ENCODE data around the gene NPFFR1. TPM values are rescaled to one million over a fixed set of nuclear protein-coding genes. Genes with fewer than 3 reads are reported as not detected.

The NPFFR1 gene
- total and polyA plus RNA-seq, 10 of the 15 experiments (the other 5 are each of a cell fraction or from before 2014, with no cell fraction given) = 0.03 TPM; not detected in 9

DNA sequence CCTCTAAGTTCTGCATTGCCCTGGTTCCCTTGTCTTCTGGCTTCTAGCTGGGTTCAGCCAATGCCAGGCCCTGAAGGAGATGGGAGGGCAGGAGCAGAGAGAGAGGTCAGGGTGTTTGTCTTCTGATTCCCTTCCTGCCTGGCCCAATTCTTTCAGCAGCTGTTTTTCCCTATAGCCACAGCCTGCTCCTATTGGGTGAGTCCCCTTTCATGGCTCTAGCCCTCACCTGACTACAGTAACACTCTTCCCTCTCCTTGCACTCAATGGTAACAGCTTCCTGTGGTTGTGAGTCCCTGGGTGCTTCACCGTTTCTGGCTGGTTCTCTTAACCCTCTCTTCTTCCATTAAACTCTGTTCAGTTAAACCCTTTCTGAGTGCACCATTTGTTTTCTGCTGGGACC, 17.1 kb downstream of the NPFFR1 start:
- H3K9ac ChIP-seq (ENCODE audit: control insufficient read depth, insufficient read depth, low read length) = no peak overlapping the region
- H3K36me3 ChIP-seq (ENCODE audit: control insufficient read depth in 2 of 2, insufficient read depth in 2 of 2, low read length in 1 of 2) = no peaks in the 10 kb centered on the region
- WGBS (ENCODE audit: insufficient coverage, insufficient replicate concordance, low lambda C conversion rate, missing lambda C conversion rate) = 35% methylated on average over 1 of the region's 1 CpG
- intact Hi-C loops (cut with micrococcal nuclease; ENCODE audit: unreplicated experiment) (no loop called here), in situ Hi-C loops (cut with MboI) (no loop called here)
- no peaks in the 10 kb centered on the region for H3K27me3 ChIP-seq (replicated peaks in 1 of 2; ENCODE audit: control insufficient read depth in 2 of 2, insufficient read depth in 2 of 2, low read length in 1 of 2)
- H3K9me3 ChIP-seq (replicated peaks; ENCODE audit: control insufficient read depth, insufficient read depth, low read length) = no peaks in the 10 kb centered on the region; the same call in 2 of the 3 replicates
- no peak for DNase-seq (ENCODE audit: low read depth, low spot score)
- H3K4me2 ChIP-seq (ENCODE audit: control insufficient read depth, insufficient read depth) = no peak overlapping the region
- ATAC-seq = no peak
- no peak overlapping the region for H3K4me3 ChIP-seq
- H2AFZ ChIP-seq (ENCODE audit: control insufficient read depth, low read depth, low read length) = no peak overlapping the region
- ChIA-PET SMC1A (ENCODE audit: uncharacterized antibody, unreplicated experiment) (interaction anchor here (1.1 to 12.9 kb wide), 7 partner anchors 9 to 96 kb away, joined by 3 to 274 read pairs (median 9); no protein-coding TSS in a partner anchor), RAD21 (ENCODE audit: unreplicated experiment) (interaction anchor here (1.0 to 7.8 kb wide), 11 partner anchors 34 to 121 kb away, joined by 3 to 180 read pairs (median 5); partner anchors contain the start of genes PPA1 and TYSND1), POLR2A (interaction anchor here (0.8 to 2.9 kb wide), 2 partner anchors 97 to 99 kb away, joined by 3 to 11 read pairs; no protein-coding TSS in a partner anchor), CTCF (interaction anchor here (0.6 to 18.7 kb wide), 15 partner anchors 12 to 164 kb away, joined by 3 to 756 read pairs (median 5); partner anchors contain the start of gene TYSND1)
- H4K20me1 ChIP-seq (ENCODE audit: control insufficient read depth, insufficient read depth) = no peaks in the 10 kb centered on the region
- TF ChIP-seq GATAD2B (conservative IDR thresholded peaks at IDR 0.05; ENCODE audit: low read depth) (no peak), CBX3 (IDR thresholded peaks at IDR 0.05; ENCODE audit: borderline replicate concordance, low read depth) (no peak), BACH1 (IDR thresholded peaks at IDR 0.05; ENCODE audit: borderline replicate concordance) (no peak), FOS (IDR thresholded peaks at IDR 0.05; ENCODE audit: borderline replicate concordance, extremely low read depth, insufficient read length) (no peak), RB1 (IDR thresholded peaks at IDR 0.05; ENCODE audit: borderline replicate concordance) (no peak), MLLT1 (IDR thresholded peaks at IDR 0.05) (no peak), ZNF24 (IDR thresholded peaks at IDR 0.05) (no peak)
- H3K79me2 ChIP-seq (ENCODE audit: control insufficient read depth, insufficient read depth, low read length) = no peaks in the 10 kb centered on the region
- BruUV-seq (replicated peaks) = no TSS peak
- H3K27ac ChIP-seq (ENCODE audit: control insufficient read depth, insufficient read depth) = no peak overlapping the region
- H3K4me1 ChIP-seq (ENCODE audit: control insufficient read depth, insufficient read depth, low read length) = peaks cover 13% of the 10 kb centered on the region
- no peak for FAIRE-seq
